WTC11 (cell line): ENCODE data around the gene CARD19. TPM values are rescaled to one million over a fixed set of nuclear protein-coding genes. Genes with fewer than 3 reads are reported as not detected.
A peak's percentile ranks its signal among the peaks of the same experiment; 100 is the strongest.

ENCODE experiments used
- ATAC-seq: fragments of 200-7000 bp; cut with Tn5 transposase; 2 replicates; pipeline ENCODE4 v1.10.0; 2021; ENCODE audit warnings: mild to moderate bottlenecking, moderate library complexity
- CTCF ChIA-PET: fragments of 300-600 bp; sonication (Branson Sonifier 250); formaldehyde crosslinking; loops from one replicate; lab custom pipeline; 2021; ENCODE audit warnings: antibody characterized with exemption; lab: Charles Lee
- POLR2A ChIA-PET: fragments of 350-600 bp; sonication (Branson Sonifier 250); formaldehyde crosslinking; loops from one replicate; lab custom pipeline; 2021; ENCODE audit warnings: antibody characterized with exemption; lab: Charles Lee
- DNase-seq: peaks from one replicate; pipeline ENCODE4 v3.0.0; 2021; ENCODE audit warnings: low spot score
- H3K27ac Mint-ChIP-seq: 2 replicates; pipeline ENCODE4 v1.8.0; 2021; ENCODE audit warnings: mixed read lengths
- H3K27me3 Mint-ChIP-seq: 2 replicates; pipeline ENCODE4 v1.8.0; 2021; ENCODE audit warnings: low read depth, mild to moderate bottlenecking, moderate library complexity, mixed read lengths
- H3K36me3 Mint-ChIP-seq: 2 replicates; pipeline ENCODE4 v1.8.0; 2021; ENCODE audit warnings: mixed read lengths
- H3K4me1 Mint-ChIP-seq: 2 replicates; pipeline ENCODE4 v1.8.0; 2022; ENCODE audit warnings: mixed read lengths
- H3K4me3 Mint-ChIP-seq: 2 replicates; pipeline ENCODE4 v1.8.0; 2021; ENCODE audit warnings: mild to moderate bottlenecking, moderate library complexity, mixed read lengths
- H3K9me3 Mint-ChIP-seq: 2 replicates; pipeline ENCODE4 v1.8.0; 2021; ENCODE audit warnings: mixed read lengths
- ATF1 ChIP-seq: sonication (generic); formaldehyde crosslinking; IDR thresholded peaks from 2 replicates; pipeline ENCODE4 v1.8.1; 2023; ENCODE audit warnings: mild to moderate bottlenecking, moderate library complexity, missing genetic modification reagents
- CREB1 ChIP-seq: sonication (generic); formaldehyde crosslinking; IDR thresholded peaks from 2 replicates; pipeline ENCODE4 v1.8.0; 2023; ENCODE audit warnings: mild to moderate bottlenecking, missing genetic modification reagents
- ELF4 ChIP-seq: sonication (generic); formaldehyde crosslinking; IDR thresholded peaks from 2 replicates; pipeline ENCODE4 v1.8.1; 2022; ENCODE audit warnings: low read depth, mild to moderate bottlenecking, moderate library complexity, missing genetic modification reagents
- EMX1 ChIP-seq: fragments of 250-450 bp; sonication (Bioruptor Pico); IDR thresholded peaks from 2 replicates; pipeline ENCODE4 v1.8.0; 2021; ENCODE audit warnings: mild to moderate bottlenecking
- ESRRA ChIP-seq: sonication (generic); formaldehyde crosslinking; IDR thresholded peaks from 2 replicates; pipeline ENCODE4 v1.8.1; 2022; ENCODE audit warnings: mild to moderate bottlenecking, missing genetic modification reagents, borderline replicate concordance
- GABPB1 ChIP-seq: sonication (generic); formaldehyde crosslinking; IDR thresholded peaks from 2 replicates; pipeline ENCODE4 v1.8.1; 2023; ENCODE audit warnings: mild to moderate bottlenecking, missing genetic modification reagents
- GRHL2 ChIP-seq: fragments of 250-450 bp; sonication (Bioruptor Pico); IDR thresholded peaks from 2 replicates; pipeline ENCODE4 v1.8.0; 2022; ENCODE audit warnings: mild to moderate bottlenecking, moderate library complexity; ENCODE audit not compliant: insufficient replicate concordance, severe bottlenecking
- GTF2I ChIP-seq: fragments of 250-450 bp; sonication (Bioruptor Pico); conservative IDR thresholded peaks from 2 replicates; pipeline ENCODE4 v1.4.0; 2021; ENCODE audit warnings: mild to moderate bottlenecking
- HMGA2 ChIP-seq: fragments of 250-450 bp; sonication (Bioruptor Pico); IDR thresholded peaks from 2 replicates; pipeline ENCODE4 v1.4.0; 2021; ENCODE audit warnings: mild to moderate bottlenecking, moderate library complexity
- JAZF1 ChIP-seq: fragments of 250-450 bp; sonication (Bioruptor Pico); IDR thresholded peaks from 2 replicates; pipeline ENCODE4 v1.9.0; 2021; ENCODE audit warnings: moderate library complexity, mild to moderate bottlenecking, inconsistent platforms
- KAT7 ChIP-seq: sonication (generic); formaldehyde crosslinking; IDR thresholded peaks from 2 replicates; pipeline ENCODE4 v1.8.1; 2023; ENCODE audit warnings: missing genetic modification reagents, mild to moderate bottlenecking, borderline replicate concordance
- MXD4 ChIP-seq: fragments of 250-450 bp; sonication (Bioruptor Pico); IDR thresholded peaks from 2 replicates; pipeline ENCODE4 v1.8.0; 2021; ENCODE audit warnings: mild to moderate bottlenecking, moderate library complexity, borderline replicate concordance
- NFATC4 ChIP-seq: fragments of 250-450 bp; sonication (Bioruptor Pico); IDR thresholded peaks from 2 replicates; pipeline ENCODE4 v1.9.0; 2021; ENCODE audit warnings: mild to moderate bottlenecking
- NFE2L1 ChIP-seq: sonication (generic); formaldehyde crosslinking; IDR thresholded peaks from 2 replicates; pipeline ENCODE4 v1.8.1; 2023; ENCODE audit warnings: missing genetic modification reagents
- NFYB ChIP-seq: sonication (generic); formaldehyde crosslinking; conservative IDR thresholded peaks from 2 replicates; pipeline ENCODE4 v1.8.0; 2022; ENCODE audit warnings: low read depth, missing genetic modification reagents
- RORB ChIP-seq: fragments of 250-450 bp; sonication (Bioruptor Pico); IDR thresholded peaks from 2 replicates; pipeline ENCODE4 v1.9.0; 2021; ENCODE audit warnings: mild to moderate bottlenecking
- SP1 ChIP-seq: sonication (generic); formaldehyde crosslinking; conservative IDR thresholded peaks from 2 replicates; pipeline ENCODE4 v1.8.1; 2022; ENCODE audit warnings: missing genetic modification reagents
- ZBTB21 ChIP-seq: sonication (generic); formaldehyde crosslinking; IDR thresholded peaks from 2 replicates; pipeline ENCODE4 v1.8.1; 2023; ENCODE audit warnings: mild to moderate bottlenecking, missing genetic modification reagents, borderline replicate concordance
- ZBTB43 ChIP-seq: sonication (generic); formaldehyde crosslinking; IDR thresholded peaks from 2 replicates; pipeline ENCODE4 v1.8.1; 2023; ENCODE audit warnings: mild to moderate bottlenecking, missing genetic modification reagents
- ZNF121 ChIP-seq: sonication (generic); formaldehyde crosslinking; IDR thresholded peaks from 2 replicates; pipeline ENCODE4 v1.8.0; 2023; ENCODE audit warnings: missing genetic modification reagents
- ZNF219 ChIP-seq: sonication (generic); formaldehyde crosslinking; IDR thresholded peaks from 2 replicates; pipeline ENCODE4 v1.8.0; 2023; ENCODE audit warnings: missing genetic modification reagents, mild to moderate bottlenecking, borderline replicate concordance
- ZNF416 ChIP-seq: fragments of 250-450 bp; sonication (Bioruptor Pico); IDR thresholded peaks from 2 replicates; pipeline ENCODE4 v1.9.0; 2021; ENCODE audit warnings: mild to moderate bottlenecking, inconsistent platforms
- ZNF512 ChIP-seq: sonication (generic); formaldehyde crosslinking; IDR thresholded peaks from 2 replicates; pipeline ENCODE4 v1.8.1; 2022; ENCODE audit warnings: missing genetic modification reagents, borderline replicate concordance
- total RNA-seq: library from RNA; stranded (reverse); gene quantifications from 3 replicates; pipeline ENCODE4 v1.2.3, GENCODE V29; 2021
- TF ChIP-seq, protein P1 (sequence below): sonication (generic); formaldehyde crosslinking; conservative IDR thresholded peaks from 2 replicates; pipeline ENCODE4 v1.8.1; 2022; ENCODE audit warnings: mild to moderate bottlenecking, missing genetic modification reagents
- TF ChIP-seq, protein P2 (sequence below): fragments of 250-450 bp; sonication (Bioruptor Pico); IDR thresholded peaks from 2 replicates; pipeline ENCODE4 v1.9.0; 2021; ENCODE audit warnings: moderate library complexity, mild to moderate bottlenecking, inconsistent platforms, borderline replicate concordance
- TF ChIP-seq, protein P3 (sequence below): sonication (generic); formaldehyde crosslinking; IDR thresholded peaks from 2 replicates; pipeline ENCODE4 v1.8.1; 2022; ENCODE audit warnings: mild to moderate bottlenecking, moderate library complexity, missing genetic modification reagents
- TF ChIP-seq, protein P4 (sequence below): sonication (generic); formaldehyde crosslinking; conservative IDR thresholded peaks from 2 replicates; pipeline ENCODE4 v1.8.1; 2023; ENCODE audit warnings: mild to moderate bottlenecking, low read depth, missing genetic modification reagents, moderate library complexity
- TF ChIP-seq, protein P5 (sequence below): sonication (generic); formaldehyde crosslinking; IDR thresholded peaks from 2 replicates; pipeline ENCODE4 v1.8.0; 2023; ENCODE audit warnings: missing genetic modification reagents

The CARD19 gene
- total RNA-seq, 1 experiment from 2014 or later = 34.5 TPM

DNA sequence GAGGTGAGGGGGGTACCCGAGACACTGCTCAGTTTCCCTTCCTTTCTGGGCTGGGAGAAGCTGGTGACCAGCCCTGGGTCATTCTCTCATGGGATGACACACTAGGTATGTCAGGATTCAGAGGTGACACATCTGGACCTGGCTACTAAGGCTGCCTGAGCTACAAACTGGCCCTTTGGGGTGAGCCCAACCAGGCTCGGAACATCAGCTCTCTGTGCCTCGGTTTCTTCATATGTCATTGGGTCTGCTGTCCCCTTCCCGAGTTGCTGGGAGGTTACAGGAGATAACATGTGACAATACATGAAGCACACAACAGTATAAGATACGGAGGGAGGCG is 11.8 kb downstream of the CARD19 start:
- Mint-ChIP-seq H3K27ac (no peak overlapping the region), H3K27me3 (no peaks in the 10 kb centered on the region), H3K9me3 (peaks cover 3% of the 10 kb centered on the region; the same call in 1 of the 2 replicates), H3K36me3 (0 out of 2 replicates have a peak, but pooled peaks cover 2% of the 10 kb centered on the region), H3K4me3 (no peak overlapping the region)
- DNase-seq (no peak), ATAC-seq (no peak)
- CTCF ChIA-PET = interaction anchor here (0.5 to 3.3 kb wide), 12 partner anchors 12 to 195 kb away, joined by 3 to 15 read pairs (median 4); partner anchors contain the start of gene CARD19
- TF ChIP-seq HMGA2 (CRISPR knock-in tag) (no peak), RORB (CRISPR knock-in tag) (no peak), GABPB1 (no peak), GRHL2 (CRISPR knock-in tag) (no peak), NFYB (CRISPR knock-in tag) (no peak), KAT7 (CRISPR knock-in tag) (no peak), ZNF121 (CRISPR knock-in tag) (no peak), NFATC4 (CRISPR knock-in tag) (no peak)
- TF ChIP-seq, protein P1, sequence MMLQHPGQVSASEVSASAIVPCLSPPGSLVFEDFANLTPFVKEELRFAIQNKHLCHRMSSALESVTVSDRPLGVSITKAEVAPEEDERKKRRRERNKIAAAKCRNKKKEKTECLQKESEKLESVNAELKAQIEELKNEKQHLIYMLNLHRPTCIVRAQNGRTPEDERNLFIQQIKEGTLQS (CRISPR knock-in tag) = no peak
- TF ChIP-seq, all 79 proteins: peak for 0
- H3K4me1 Mint-ChIP-seq = peaks cover 7% of the 10 kb centered on the region; the same call in 1 of the 2 replicates
- POLR2A ChIA-PET = no interaction called here

DNA sequence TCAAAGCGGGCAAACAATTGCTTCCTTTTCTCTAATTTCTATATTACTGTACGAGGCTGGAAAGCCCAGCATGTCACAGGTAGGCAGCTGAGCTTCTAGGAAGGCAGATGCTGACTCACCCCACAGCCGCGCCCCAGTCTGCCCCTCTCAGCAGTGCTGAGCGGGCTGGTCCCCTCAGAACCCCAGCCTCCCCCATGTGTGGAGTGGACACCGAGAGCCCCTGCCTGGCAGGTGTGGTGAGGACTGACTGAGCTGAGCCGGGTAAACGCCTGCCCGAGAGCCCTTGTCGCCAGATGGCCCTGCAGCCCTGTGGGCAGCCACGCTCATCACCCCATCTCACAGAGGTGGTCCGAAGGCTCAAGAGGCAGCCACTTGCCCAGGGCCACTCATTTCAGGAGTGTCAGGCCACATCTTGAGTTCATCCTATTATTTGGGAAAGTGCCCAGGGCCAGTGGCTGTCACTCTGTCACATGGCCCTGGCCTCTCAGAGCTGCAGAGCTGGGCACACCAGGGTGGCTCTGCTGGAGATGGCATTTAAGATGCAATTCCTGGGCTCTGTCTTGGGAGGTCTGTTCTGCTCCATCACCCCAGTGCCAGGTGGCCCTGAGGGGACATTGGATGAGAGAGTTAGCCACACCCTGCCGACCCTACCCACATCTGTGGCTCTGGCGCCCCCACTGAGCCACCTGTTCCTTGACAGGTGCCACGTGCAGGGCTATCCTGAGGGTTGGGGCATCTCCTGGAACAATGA is 12.4 kb downstream of the CARD19 start:
- H3K4me3 Mint-ChIP-seq = no peak overlapping the region
- H3K27me3 Mint-ChIP-seq = no peaks in the 10 kb centered on the region
- H3K36me3 Mint-ChIP-seq = 0 out of 2 replicates have a peak, but pooled peaks cover 1% of the 10 kb centered on the region
- CTCF ChIA-PET = interaction anchor here (0.5 to 3.3 kb wide), 39 partner anchors 10 to 356 kb away, joined by 3 to 18 read pairs (median 4); partner anchors contain the start of genes CARD19 and NINJ1
- no peak overlapping the region for H3K27ac Mint-ChIP-seq
- H3K9me3 Mint-ChIP-seq = peaks cover 2% of the 10 kb centered on the region; the same call in 1 of the 2 replicates
- POLR2A ChIA-PET = interaction anchor here (1.2 kb wide), 1 partner anchor 26 kb away, joined by 4 read pairs; the partner anchor contains the start of gene NINJ1
- ATAC-seq (0 out of 2 replicates have a peak, but pooled peaks have one; percentile 10), DNase-seq (no peak)
- TF ChIP-seq, protein P2, sequence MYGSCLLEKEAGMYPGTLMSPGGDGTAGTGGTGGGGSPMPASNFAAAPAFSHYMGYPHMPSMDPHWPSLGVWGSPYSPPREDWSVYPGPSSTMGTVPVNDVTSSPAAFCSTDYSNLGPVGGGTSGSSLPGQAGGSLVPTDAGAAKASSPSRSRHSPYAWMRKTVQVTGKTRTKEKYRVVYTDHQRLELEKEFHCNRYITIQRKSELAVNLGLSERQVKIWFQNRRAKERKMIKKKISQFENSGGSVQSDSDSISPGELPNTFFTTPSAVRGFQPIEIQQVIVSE (CRISPR knock-in tag) = no peak
- no peak for TF ChIP-seq EMX1
- no peak for TF ChIP-seq ELF4 (CRISPR knock-in tag)
- no peak for TF ChIP-seq GTF2I (CRISPR knock-in tag)
- TF ChIP-seq SP1 = no peak
- TF ChIP-seq MXD4 = no peak
- no peak for TF ChIP-seq ATF1 (CRISPR knock-in tag)
- TF ChIP-seq, protein P3, sequence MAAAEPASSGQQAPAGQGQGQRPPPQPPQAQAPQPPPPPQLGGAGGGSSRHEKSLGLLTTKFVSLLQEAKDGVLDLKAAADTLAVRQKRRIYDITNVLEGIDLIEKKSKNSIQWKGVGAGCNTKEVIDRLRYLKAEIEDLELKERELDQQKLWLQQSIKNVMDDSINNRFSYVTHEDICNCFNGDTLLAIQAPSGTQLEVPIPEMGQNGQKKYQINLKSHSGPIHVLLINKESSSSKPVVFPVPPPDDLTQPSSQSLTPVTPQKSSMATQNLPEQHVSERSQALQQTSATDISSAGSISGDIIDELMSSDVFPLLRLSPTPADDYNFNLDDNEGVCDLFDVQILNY (CRISPR knock-in tag) = no peak
- TF ChIP-seq, protein P4, sequence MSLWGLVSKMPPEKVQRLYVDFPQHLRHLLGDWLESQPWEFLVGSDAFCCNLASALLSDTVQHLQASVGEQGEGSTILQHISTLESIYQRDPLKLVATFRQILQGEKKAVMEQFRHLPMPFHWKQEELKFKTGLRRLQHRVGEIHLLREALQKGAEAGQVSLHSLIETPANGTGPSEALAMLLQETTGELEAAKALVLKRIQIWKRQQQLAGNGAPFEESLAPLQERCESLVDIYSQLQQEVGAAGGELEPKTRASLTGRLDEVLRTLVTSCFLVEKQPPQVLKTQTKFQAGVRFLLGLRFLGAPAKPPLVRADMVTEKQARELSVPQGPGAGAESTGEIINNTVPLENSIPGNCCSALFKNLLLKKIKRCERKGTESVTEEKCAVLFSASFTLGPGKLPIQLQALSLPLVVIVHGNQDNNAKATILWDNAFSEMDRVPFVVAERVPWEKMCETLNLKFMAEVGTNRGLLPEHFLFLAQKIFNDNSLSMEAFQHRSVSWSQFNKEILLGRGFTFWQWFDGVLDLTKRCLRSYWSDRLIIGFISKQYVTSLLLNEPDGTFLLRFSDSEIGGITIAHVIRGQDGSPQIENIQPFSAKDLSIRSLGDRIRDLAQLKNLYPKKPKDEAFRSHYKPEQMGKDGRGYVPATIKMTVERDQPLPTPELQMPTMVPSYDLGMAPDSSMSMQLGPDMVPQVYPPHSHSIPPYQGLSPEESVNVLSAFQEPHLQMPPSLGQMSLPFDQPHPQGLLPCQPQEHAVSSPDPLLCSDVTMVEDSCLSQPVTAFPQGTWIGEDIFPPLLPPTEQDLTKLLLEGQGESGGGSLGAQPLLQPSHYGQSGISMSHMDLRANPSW = no peak
- no peak for TF ChIP-seq ZBTB21 (CRISPR knock-in tag)
- TF ChIP-seq ZNF512 = no peak
- TF ChIP-seq NFE2L1 (CRISPR knock-in tag) = no peak
- TF ChIP-seq CREB1 = no peak
- TF ChIP-seq, protein P5, sequence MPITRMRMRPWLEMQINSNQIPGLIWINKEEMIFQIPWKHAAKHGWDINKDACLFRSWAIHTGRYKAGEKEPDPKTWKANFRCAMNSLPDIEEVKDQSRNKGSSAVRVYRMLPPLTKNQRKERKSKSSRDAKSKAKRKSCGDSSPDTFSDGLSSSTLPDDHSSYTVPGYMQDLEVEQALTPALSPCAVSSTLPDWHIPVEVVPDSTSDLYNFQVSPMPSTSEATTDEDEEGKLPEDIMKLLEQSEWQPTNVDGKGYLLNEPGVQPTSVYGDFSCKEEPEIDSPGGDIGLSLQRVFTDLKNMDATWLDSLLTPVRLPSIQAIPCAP (CRISPR knock-in tag) = no peak
- no peak for TF ChIP-seq GRHL2 (CRISPR knock-in tag)
- no peak for TF ChIP-seq ZNF416 (CRISPR knock-in tag)
- TF ChIP-seq ZNF219 = no peak
- TF ChIP-seq ZBTB43 (CRISPR knock-in tag) = no peak
- TF ChIP-seq ESRRA (CRISPR knock-in tag) = no peak
- TF ChIP-seq JAZF1 = no peak
- H3K4me1 Mint-ChIP-seq = peaks cover 7% of the 10 kb centered on the region; the same call in 1 of the 2 replicates
